Jurkat, Clone E6-1 (cell line): ENCODE data around the gene EXOG.

Experiments
- DNase-seq: peaks from one replicate; pipeline ENCODE4 v3.0.0-alpha.2; 2011; ENCODE audit warnings: low read depth, low spot score
- H3K4me3 ChIP-seq: 2 replicates; pipeline ENCODE4 v1.5.1; 2011; ENCODE audit warnings: mild to moderate bottlenecking, low read length, control low read depth, moderate library complexity

The EXOG gene

DNA sequence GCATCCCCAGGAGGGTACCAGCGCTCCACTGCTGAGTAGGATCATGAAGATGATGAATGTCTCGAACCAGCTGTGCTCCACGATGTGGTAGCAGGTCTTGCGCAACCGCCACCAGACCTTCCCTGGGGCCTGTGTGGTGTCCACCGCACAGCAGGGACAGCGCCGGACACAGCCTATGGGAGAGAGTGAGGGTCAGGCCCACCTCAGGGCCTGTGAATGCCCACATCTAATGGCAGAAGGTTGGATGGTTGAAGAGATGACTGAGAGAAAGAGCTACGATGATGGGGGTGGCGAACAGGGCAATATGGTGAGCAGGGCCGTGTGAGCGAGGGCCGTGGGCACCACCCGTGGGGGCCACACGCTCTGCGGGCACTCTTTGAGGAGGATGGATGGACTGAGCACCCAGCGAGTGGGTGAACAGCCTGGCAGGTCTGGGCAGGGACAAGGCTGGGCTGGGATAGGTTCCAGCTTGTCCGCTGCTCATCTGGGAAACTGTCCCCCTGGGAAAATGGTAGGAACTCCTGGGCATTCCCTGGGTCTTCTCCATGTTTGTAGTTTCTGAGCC, 79.2 kb downstream of the EXOG start:
- DNase-seq = no peak
- H3K4me3 ChIP-seq = no peak overlapping the region
